ENCODE results near the gene HOXC5.

Gene HOXC5

GRCh38 chr12:54015018-54015931, 17.6 kb upstream of the HOXC5 start:
- no peak overlapping the region for H3K4me3 ChIP-seq (ENCODE audit: low read depth, low read length)

GRCh38 chr12:54016051-54016450, 16.8 kb upstream of the HOXC5 start:
- TF ChIP-seq CTCF (IDR thresholded peaks at IDR 0.05; ENCODE audit: low read depth, low read length) = no peak
- H3K4me3 ChIP-seq (ENCODE audit: low read depth, low read length) = no peak overlapping the region

More at GRCh38 chr12:54015018-54015931, 17.6 kb upstream of the HOXC5 start:
- no peak for TF ChIP-seq CTCF (IDR thresholded peaks at IDR 0.05; ENCODE audit: low read depth, low read length)

GRCh38 chr12:54016478-54016964, 16.3 kb upstream of the HOXC5 start:
- TF ChIP-seq CTCF (IDR thresholded peaks at IDR 0.05; ENCODE audit: low read depth, low read length) = no peak
- no peak overlapping the region for H3K4me3 ChIP-seq (ENCODE audit: low read depth, low read length)

GRCh38 chr12:54017027-54017788, 15.6 kb upstream of the HOXC5 start:
- H3K4me3 ChIP-seq (ENCODE audit: low read depth, low read length) = no peak overlapping the region
- TF ChIP-seq CTCF (IDR thresholded peaks at IDR 0.05; ENCODE audit: low read depth, low read length) = no peak

GRCh38 chr12:54017878-54018467, 14.9 kb upstream of the HOXC5 start:
- H3K4me3 ChIP-seq (ENCODE audit: low read depth, low read length) = no peak overlapping the region
- no peak for TF ChIP-seq CTCF (IDR thresholded peaks at IDR 0.05; ENCODE audit: low read depth, low read length)

GRCh38 chr12:54018468-54018984, 14.3 kb upstream of the HOXC5 start:
- no peak for TF ChIP-seq CTCF (IDR thresholded peaks at IDR 0.05; ENCODE audit: low read depth, low read length)
- H3K4me3 ChIP-seq (ENCODE audit: low read depth, low read length) = no peak overlapping the region

Measured in WI38 (cell line).